Suppressor macrophage treated with lipopolysaccharide for 4 hours (primary cell): Measurements from ENCODE around the gene SLC39A11.
A peak's percentile ranks its signal among the peaks of the same experiment; 100 is the strongest.
"Not testable (repeated sequence)": the region's sequence is repeated elsewhere in the genome, so short reads cannot be mapped to it uniquely, and the experiment has no call there.

Source experiments
- DNase-seq: peaks from one replicate; pipeline ENCODE4 v3.0.0-alpha.2; 2020

SLC39A11 gene

GRCh38 chr17:72999474-72999873, 93.0 kb downstream of the SLC39A11 start:
- not testable (repeated sequence) for DNase-seq

DNA sequence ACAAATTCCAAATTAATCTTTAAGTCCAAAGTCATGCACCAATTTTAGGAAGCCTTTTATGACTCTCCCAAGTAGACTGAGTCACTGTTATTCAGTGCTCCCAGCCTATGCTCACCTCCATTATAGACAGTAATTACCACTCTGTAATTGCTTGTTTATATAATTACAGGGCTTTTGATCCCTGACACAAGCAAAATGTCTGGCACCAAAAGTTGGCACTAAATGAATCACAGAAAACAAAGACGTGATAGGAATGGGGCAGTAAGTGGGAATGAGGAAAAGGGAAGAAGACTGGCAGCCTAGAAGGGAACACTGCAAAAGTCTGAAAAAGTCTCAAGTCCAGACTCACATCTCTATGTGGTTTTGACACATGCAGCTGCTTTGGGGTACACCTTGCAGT, 94.1 kb downstream of the SLC39A11 start:
- DNase-seq: no peak

DNA sequence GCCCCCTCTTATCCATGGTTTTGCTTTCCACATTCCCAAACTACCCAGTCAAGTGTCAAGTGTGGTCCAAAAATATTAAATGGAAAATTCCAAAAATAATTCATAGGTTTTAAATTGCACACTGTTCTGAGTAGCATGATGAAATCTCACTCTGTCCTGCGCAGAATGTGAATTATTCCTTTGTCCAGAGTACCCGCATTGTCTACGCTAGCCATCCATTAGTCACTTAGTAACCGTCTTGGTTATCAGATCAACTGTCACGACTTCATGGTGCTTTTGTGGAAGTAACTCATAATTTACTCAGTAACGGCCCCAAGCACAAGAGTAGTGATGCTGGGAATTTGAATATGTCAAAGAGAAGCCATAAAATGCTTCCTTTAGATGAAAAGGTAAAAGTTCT, 94.9 kb downstream of the SLC39A11 start:
- no peak for DNase-seq

- DNase-seq: no peak
Observed at GRCh38 chr17:72996791-72997190, 95.7 kb downstream of the SLC39A11 start.

GRCh38 chr17:72995008-72995656, 97.4 kb downstream of the SLC39A11 start:
- DNase-seq: no peak

DNA sequence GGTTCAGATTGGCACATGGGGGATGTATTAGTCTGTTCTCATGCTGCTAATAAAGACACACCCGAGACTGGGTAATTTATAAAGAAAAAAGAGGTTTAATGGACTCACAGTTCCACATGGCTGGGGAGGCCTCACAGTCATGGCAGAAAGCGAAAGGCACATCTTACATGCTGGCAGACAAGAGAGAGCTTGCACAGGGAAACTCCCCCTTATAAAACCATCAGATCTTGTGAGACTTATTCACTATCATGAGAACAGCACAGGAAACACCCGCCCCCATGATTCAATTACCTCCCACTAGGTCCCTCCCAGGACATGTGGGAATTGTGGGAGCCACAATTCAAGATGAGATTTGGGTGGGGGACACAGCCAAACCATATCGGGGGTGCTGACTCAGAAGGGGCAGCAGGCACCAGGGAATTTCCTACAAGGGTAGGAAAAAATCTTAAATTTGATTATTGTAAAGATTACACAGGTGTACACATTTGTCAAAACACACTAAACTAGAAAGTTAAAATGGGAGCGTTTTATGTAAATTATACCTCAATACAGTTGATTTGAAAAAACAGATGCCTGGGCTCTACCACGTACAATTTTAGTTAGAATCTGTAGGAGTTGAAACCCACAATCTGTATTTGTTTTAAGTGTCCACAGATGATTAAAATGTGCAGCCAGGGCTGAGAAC, 99.6 kb downstream of the SLC39A11 start:
- peak; percentile 75 for DNase-seq

GRCh38 chr17:72991651-72992050, 100.8 kb downstream of the SLC39A11 start:
- DNase-seq: peak; percentile 51

DNA sequence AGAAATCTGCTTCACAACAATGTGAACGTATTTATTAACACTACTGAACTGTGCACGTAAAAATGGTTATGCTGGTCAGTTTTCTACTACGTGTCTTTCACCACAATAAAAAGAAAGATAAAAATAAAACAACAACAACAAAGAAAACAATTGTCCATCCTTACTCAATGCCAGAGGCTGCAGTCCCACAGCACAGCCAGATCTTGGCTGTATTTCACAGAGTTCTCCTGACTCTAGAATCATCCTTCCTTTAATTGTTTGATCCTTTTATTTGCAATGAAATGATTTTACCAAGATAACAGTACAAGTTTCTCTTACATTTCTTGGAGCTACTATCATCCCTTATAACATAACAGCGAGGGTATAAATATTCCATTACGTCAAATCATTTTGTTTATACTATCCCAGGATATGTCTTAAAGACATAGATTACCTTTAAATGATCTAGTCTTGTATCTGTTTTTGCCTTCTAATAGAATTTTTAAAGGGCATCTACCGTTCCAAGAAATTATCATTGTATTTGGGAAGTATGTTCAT, 103.3 kb downstream of the SLC39A11 start:
- DNase-seq: no peak

GRCh38 chr17:72988451-72988850, 104.0 kb downstream of the SLC39A11 start:
- no peak for DNase-seq

DNA sequence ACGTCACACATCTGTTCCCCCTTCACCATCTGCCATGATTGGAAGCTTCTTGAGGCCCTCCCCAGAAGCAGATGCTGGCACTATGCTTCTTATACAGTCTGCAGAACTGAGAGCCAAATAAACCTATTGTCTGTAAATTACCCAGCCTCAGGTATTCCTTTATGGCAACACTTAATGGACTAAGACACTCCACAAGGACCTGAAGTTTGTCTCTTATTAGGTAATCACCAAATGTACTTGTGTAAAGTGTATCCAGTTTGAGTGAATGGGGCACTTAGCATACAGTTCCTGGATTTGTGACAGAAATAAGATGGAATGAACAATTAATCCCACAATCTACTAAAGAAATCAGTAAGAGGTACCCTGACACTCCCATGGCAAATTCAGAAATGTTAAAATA, 105.3 kb downstream of the SLC39A11 start:
- DNase-seq: no peak

DNA sequence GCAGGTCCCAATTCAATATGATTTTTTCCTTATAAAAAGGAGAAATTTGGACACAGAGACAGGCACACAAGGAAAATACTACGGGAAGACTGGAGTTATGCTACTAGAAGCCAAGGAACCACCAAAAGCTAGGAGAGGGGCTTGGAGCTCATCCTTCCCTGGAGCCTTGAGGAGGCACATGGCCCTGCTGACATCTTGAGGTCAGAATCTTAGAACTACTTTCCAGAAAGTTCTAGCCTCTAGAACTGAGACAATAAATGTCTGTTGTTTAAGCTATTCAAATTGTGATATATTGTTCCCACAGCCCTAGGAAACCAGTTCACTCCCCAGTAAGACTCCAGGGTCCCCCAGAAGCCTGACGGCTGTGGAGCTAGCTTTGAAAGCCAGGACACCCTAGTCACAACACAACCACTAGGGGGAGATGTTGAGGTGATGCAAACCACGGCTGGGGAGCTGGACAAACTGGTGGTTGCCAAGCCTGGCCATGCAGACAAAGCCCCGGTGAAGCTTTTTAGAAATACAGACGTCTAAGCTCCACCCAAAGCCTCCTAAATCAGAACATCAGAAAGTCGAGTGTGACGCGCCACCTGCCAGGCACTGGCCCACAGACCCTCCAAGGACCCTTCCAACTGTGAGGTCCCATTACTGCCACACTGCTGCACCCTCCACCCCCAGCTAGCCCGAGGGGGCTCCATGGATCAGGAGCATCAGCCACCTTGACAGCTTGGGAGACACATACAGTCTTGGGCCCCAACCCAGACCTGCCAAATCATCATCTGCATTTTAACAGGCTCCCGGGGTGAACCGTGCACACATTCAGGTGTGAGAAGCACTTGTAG, 106.4 kb downstream of the SLC39A11 start:
- peak; percentile 88 for DNase-seq

DNA sequence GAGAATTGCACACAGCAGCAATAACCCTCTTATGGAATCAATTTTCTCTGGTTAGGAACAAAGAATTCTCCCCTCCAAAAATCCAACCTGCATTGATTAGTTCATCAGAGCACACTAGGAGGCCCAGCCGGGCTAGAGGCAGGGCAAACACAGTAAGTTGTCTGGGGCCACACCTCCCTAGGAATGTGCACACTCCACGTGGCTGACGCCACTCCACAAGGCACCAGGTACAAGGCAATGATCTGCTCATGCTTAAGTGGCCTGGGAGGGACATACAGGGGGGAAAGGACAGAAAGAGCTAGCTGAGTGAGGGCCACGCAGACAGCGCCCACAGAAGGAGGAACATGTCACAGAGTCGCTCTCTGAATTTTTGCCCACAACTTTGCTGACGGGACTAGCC, 107.6 kb downstream of the SLC39A11 start:
- no peak for DNase-seq

DNA sequence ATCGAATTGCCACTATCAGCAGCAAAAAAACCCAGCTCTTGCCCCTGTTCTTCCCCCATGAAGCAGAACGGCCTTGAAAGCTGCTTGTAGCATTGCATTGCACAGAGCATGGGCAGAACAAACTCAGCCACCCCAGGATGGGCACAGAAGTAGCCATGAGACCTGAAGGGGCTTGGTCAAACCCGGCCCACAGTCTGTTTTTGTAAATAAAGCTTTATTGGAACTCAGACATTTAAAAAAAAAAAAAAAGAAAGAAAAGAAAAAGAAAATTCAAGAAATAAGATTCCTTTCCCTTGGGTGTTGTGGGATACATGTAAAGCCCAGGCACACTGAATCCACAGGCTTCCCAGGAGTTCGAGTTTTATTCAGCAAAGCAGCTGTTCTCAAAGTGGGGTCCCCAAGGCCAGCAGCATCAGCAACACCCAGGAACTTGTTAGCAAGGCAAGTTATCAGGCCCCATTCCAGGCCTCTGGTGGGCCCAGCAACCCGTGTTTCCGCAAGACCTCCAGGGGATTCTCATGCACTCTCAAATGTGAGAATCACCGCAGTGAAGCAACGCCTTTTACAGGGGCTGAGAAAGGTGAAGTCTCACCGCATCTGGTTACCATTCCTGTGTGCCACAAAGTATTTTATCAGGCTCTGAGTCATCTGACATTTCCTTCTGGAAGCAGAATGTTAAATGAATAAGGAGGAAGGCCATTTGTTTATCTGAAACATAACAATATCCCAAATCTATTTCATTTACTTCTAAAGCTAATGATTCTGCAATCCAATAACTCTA, 108.2 kb downstream of the SLC39A11 start:
- no peak for DNase-seq

GRCh38 chr17:72982680-72983079, 109.8 kb downstream of the SLC39A11 start:
- DNase-seq: no peak

GRCh38 chr17:72978593-72979218, 113.8 kb downstream of the SLC39A11 start:
- DNase-seq: no peak

GRCh38 chr17:72977771-72978417, 114.6 kb downstream of the SLC39A11 start:
- peak; percentile 35 for DNase-seq

GRCh38 chr17:72976971-72977770, 115.3 kb downstream of the SLC39A11 start:
- peak; percentile 93 for DNase-seq

- DNase-seq: no peak
Observed at GRCh38 chr17:72975509-72975908, 117.0 kb downstream of the SLC39A11 start.

DNA sequence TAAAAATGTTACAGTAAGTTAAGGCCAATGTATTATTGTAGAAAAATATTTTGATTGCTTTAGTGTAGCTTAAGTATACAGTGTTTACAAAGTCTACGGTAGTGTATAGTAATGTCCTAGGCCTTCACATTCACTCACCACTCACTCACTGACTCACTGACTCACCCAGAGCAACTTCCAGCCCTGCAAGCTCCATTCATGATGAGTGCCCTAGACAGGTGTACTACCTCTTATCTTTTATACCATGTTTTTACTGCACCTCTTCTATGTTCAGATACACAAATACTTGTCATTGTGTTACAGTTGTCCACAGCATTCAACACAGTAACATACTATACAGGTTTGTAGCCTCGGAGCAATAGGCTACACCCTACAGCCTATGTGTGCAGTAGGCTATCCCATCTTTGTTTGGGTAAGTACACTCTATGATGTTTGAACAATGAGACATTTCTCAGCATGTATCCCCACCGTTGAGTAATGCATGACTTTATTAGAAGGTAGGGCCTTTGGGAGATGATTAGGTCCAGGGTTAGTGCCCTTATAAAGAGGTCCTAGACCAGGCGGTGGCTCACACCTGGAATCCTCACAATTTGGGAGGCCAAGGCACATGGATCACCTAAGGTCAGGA, 117.8 kb downstream of the SLC39A11 start:
- no peak for DNase-seq

DNA sequence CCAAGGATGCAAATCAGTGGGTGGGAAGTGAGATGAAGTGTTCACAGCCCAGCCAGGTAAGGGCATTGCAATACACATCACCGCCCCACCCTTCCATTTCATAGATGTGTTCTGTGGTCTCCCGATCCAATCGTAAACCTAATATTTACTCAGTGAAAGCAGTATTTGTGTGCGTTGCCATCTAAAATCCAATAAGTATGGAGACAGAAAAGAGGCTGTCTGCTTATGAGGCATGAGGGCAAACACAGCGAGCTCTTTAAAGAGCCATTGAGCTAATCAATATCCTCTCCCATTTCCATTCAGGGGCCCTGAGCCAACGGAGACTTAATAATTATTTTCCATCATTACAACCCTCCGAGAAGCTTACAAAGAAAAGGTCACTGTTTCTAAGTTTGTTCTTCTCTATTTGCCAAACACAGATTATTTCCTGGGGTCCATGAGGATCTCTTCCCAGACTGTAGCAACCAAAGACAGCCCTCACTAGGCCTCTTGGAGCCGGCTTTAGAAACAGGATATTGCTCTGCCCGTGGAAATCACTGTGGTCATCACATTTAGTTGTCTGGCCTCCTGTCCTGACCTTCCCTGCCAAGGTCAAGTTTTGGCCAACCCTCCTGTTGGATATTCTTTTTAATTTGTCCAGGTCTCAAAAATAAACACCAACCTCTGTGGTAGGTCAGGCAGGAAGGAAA, 120.1 kb downstream of the SLC39A11 start:
- no peak for DNase-seq
